T-helper 1 cell treated with Interleukin-12 subunit alpha and Interleukin-12 subunit beta and Interleukin-4 antibody, amounts not matched to agents 30 μg/mL and 1 μg/mL, for 36 hours (primary cell): Measurements from ENCODE around the gene ZNF574.

Experiments
- H3K27ac Mint-ChIP-seq: one replicate; pipeline ENCODE4 v1.8.0; 2021; ENCODE audit warnings: mild to moderate bottlenecking, mixed read lengths
- H3K27me3 Mint-ChIP-seq: one replicate; pipeline ENCODE4 v1.8.0; 2021; ENCODE audit warnings: low read depth, mixed read lengths
- H3K36me3 Mint-ChIP-seq: one replicate; pipeline ENCODE4 v1.8.0; 2021; ENCODE audit warnings: low read depth, mixed read lengths
- H3K4me1 Mint-ChIP-seq: one replicate; pipeline ENCODE4 v1.8.0; 2021; ENCODE audit warnings: low read depth, mixed read lengths
- H3K4me3 Mint-ChIP-seq: one replicate; pipeline ENCODE4 v1.8.0; 2021; ENCODE audit warnings: mild to moderate bottlenecking, moderate library complexity, mixed read lengths
- H3K9me3 Mint-ChIP-seq: one replicate; pipeline ENCODE4 v1.8.0; 2021; ENCODE audit warnings: mixed read lengths

The ZNF574 gene

DNA sequence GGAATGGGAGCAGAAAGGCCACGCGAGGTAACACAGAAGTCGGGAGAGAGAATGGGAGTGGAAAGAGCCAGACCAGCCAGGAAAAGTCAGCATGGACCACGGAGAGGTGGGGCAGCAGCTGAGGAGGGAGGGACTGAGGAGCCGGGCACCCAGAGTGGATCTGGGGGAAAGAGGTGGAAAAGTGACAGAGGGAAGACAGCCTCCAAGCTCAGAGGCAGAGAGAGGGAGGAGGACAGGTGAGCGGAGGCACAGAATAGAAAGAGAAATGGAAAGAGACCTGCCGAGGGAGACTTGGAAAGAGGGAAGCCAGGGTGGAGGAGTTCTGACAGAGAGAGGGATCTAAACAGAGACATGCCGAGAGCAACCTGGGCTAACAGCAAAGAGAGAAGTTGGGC is 7.6 kb upstream of the ZNF574 start:
- Mint-ChIP-seq H3K4me3 (no peak overlapping the region), H3K9me3 (no peaks in the 10 kb centered on the region), H3K27ac (no peak overlapping the region), H3K4me1 (peaks cover 4% of the 10 kb centered on the region), H3K36me3 (no peaks in the 10 kb centered on the region), H3K27me3 (peaks cover 7% of the 10 kb centered on the region)

DNA sequence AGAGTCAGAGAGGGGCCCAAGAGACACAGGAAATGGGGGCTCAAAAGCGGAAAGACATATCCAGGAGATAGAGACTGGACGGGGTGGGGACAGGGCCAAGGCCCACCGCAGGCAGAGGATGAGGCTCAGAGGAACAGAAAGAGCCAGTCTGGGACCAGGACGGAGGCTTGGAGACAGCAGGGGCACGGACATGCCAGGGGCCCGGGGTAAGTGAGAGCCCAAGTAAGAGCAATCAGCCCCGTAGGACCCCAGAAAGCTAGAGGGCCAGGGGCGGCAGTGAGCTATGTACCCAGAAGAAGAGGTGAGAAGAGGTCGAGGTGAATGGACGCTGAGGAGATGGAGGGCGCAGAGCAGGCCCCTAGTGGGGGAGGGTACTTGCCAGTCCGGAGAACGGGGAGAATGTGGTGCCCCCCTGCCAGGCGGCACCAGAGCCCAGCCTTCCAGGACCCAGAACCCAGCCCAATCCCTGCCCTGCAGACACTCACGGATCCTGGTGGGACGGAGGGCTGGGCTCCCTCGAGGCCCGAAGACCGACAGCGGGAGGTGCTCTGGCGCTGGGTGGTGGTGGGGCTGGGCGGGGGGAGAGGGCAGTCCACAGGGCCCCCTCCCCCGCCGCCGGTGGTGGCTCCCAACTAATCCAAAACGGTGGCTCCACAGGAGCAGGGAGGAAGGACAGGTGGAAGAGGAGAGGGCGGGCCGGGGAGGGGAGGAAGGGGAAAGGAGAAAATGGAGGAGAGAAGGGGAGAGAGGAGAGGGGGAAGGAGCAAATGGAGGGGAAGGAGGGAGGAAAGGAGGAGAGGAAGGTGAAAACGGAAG is 7.0 kb upstream of the ZNF574 start:
- Mint-ChIP-seq H3K4me1 (peaks cover 4% of the 10 kb centered on the region), H3K9me3 (no peaks in the 10 kb centered on the region), H3K27me3 (peaks cover 7% of the 10 kb centered on the region), H3K27ac (no peak overlapping the region), H3K36me3 (no peaks in the 10 kb centered on the region), H3K4me3 (no peak overlapping the region)

DNA sequence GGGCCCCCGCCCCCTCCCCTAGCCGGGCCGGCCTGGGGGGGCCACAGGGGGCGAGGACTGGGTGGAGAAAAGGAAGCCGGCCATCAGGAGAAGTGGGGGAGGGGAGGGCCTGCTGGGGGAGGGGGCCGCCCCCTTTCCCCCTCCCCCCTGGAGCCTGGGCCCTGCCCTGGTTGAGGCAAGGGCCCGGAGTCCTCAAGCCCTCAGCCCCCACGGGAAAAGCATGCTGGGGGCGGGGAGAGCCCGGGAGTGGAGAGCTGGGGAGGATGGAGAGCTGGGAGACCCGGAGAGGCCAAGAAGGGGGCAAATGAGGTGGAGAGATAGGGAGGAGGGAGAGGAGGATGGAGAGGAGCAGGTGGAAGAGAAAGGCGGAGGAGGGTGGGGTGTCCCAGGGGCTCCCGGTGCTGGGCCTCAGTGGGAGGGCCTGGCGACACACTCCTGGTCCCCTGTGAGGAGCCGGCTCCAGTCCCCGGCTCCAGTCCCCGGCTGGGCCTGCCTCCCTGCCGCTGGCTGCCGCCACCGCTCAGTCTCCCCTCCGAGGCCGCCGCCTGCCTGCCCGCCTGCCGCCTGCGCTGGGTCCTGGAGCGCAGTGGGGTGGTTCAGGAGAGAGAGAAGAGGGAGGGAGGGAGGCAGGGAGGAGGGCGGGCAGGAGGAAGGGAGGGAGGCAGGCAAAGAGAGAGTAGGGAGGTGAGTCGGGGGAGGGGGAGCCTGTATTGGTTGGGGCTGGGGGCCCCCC is 6.2 kb upstream of the ZNF574 start, which contains the start of gene GRIK5:
Gene GRIK5, minus strand, starts transcription at position 588 of the 733 bp plus-strand sequence. CDS start 4,436 bp downstream, outside the sequence.
- peaks cover 7% of the 10 kb centered on the region for H3K4me1 Mint-ChIP-seq
- no peak within 1 kb of the TSS for H3K4me3 Mint-ChIP-seq
- H3K36me3 Mint-ChIP-seq = no peaks in the 10 kb centered on the region
- peak within 1 kb of the TSS; percentile 32 for H3K27ac Mint-ChIP-seq
- H3K27me3 Mint-ChIP-seq = peaks cover 7% of the 10 kb centered on the region
- H3K9me3 Mint-ChIP-seq = no peaks in the 10 kb centered on the region

DNA sequence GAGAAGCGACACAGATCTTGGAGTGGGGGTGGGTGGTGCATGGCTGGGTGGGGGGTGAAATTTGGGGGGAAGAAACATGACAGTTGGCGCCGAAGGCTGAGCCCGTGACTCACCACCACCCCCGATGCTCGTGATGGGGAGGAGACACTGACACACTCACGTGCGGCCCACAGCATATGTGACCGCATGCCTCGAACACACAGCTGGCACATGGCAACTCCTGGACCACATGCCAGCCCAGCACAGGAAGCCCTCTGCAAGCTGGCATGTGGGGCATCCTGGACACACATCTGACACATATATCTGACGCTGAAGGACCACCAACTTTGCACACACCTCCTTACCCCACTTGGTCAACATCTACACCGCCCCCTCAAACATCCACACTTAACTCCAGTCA is 4.7 kb upstream of the ZNF574 start:
- Mint-ChIP-seq H3K27me3 (peaks cover 7% of the 10 kb centered on the region), H3K4me1 (peaks cover 15% of the 10 kb centered on the region), H3K36me3 (peaks cover 3% of the 10 kb centered on the region), H3K27ac (no peak overlapping the region), H3K9me3 (no peaks in the 10 kb centered on the region), H3K4me3 (no peak overlapping the region)

DNA sequence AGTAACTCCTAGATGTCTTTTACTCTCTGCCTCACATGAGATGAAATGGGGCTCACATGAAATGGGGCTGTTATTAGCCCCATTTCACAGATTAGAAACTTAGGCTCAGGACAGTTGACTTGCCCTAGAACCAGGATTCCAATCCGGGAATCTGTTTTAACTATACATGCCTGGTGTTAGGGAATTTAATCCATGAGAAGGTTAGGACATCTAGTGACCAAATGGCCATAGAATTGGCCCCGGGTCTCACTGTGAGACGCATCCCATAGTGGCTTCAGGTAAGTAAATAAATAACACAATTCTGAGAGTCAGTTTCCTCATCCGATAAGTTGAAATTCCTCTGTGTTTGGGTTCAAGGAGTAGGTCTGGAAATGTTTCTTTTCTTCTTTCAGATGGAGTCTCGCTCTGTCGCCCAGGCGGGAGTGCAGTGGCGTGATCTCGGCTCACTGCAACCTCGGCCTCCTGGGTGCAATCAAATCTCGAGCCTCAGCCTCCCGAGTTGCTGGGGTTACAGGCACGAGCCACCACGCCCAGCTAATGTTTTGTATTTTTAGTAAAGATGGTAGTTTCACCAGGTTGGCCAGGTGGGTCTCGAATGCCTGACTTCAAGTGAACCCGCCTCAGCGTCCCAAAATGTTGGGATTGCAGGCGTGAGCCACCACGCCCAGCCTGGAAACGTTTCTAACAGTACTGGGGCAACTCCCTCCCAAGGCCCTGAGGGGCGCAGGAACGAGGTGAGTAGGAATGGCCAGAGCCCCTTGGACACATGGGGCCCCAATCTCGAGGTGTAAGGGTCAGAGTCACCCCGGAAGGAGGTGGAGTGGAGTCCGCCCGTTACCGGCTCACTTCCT is 1.2 kb upstream of the ZNF574 start:
- Mint-ChIP-seq H3K9me3 (no peaks in the 10 kb centered on the region), H3K27me3 (peaks cover 7% of the 10 kb centered on the region), H3K36me3 (peaks cover 12% of the 10 kb centered on the region), H3K27ac (peak overlapping the region; percentile 100), H3K4me3 (peak overlapping the region; percentile 97), H3K4me1 (peaks cover 40% of the 10 kb centered on the region)

DNA sequence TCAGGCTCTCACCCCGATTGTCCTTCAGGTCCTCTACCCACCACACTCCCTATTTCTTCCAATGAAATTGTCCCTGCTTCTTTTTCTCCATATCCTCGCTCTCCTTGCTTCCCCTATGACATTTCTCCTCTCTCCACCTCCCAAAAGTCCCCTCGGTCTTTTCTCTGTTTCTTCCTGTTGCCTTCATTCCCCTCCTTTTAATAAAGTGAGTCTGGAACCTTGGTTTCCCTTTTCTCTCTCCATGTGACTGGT is 676 bp upstream of the ZNF574 start:
- H3K4me1 Mint-ChIP-seq = peaks cover 40% of the 10 kb centered on the region
- H3K36me3 Mint-ChIP-seq = peaks cover 12% of the 10 kb centered on the region
- H3K27me3 Mint-ChIP-seq = peaks cover 7% of the 10 kb centered on the region
- peak overlapping the region; percentile 97 for H3K4me3 Mint-ChIP-seq
- H3K9me3 Mint-ChIP-seq = no peaks in the 10 kb centered on the region
- peak overlapping the region; percentile 100 for H3K27ac Mint-ChIP-seq

DNA sequence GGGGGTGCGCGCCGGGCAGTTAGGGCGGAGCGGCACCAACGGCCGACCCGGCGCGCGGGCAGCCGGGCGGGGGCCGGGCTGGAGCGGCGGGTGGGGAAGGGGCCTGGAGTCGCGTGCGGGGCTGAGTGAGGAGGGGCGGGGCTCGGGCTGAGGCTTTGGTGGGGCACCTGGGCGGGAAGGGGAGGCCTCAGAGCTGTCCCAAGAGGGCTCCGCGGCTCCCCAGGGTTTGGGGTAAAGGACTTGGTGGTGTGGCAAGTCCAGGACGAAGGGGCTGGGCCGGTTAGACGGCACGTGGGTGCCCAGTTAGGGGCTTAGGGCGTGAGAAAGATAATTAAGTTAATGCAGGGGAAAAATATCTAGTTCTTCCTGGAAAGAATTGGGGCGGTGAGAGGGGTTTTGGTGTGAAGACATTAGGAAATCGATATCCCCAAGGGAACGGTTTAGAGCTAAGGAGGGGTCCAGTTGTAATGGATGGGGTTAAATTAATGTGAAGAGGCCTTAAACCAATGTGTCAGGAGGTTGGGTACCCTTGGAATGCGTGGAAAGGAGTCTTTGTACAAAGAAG is 496 bp downstream of the ZNF574 start:
- peaks cover 39% of the 10 kb centered on the region for H3K4me1 Mint-ChIP-seq
- H3K36me3 Mint-ChIP-seq = peaks cover 17% of the 10 kb centered on the region
- no peaks in the 10 kb centered on the region for H3K9me3 Mint-ChIP-seq
- peak overlapping the region; percentile 94 for H3K4me3 Mint-ChIP-seq
- no peaks in the 10 kb centered on the region for H3K27me3 Mint-ChIP-seq
- peak overlapping the region; percentile 88 for H3K27ac Mint-ChIP-seq

DNA sequence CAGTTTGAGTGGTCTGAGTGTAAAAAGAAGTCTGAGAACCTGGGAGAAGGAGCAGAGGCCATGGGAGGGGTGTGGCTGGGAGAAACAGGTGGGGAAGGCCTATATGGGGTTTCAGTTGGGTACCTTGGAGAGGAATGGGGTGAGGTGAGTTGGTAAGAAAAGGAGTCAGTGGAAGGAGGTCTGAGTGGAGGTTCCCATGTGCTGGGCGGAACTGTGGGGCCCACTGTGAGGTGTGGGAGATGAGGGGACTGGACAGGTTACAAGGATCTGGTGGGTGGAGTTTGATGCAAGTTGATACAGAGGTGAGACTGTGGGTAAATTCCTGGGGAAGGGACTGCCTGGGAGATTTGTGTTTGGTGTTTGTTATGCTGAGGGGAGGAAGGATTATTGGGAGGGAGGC is 2.1 kb downstream of the ZNF574 start:
- Mint-ChIP-seq H3K27me3 (no peaks in the 10 kb centered on the region), H3K36me3 (peaks cover 21% of the 10 kb centered on the region), H3K4me3 (peak overlapping the region; percentile 94), H3K4me1 (peaks cover 42% of the 10 kb centered on the region), H3K27ac (peak overlapping the region; percentile 71), H3K9me3 (no peaks in the 10 kb centered on the region)

DNA sequence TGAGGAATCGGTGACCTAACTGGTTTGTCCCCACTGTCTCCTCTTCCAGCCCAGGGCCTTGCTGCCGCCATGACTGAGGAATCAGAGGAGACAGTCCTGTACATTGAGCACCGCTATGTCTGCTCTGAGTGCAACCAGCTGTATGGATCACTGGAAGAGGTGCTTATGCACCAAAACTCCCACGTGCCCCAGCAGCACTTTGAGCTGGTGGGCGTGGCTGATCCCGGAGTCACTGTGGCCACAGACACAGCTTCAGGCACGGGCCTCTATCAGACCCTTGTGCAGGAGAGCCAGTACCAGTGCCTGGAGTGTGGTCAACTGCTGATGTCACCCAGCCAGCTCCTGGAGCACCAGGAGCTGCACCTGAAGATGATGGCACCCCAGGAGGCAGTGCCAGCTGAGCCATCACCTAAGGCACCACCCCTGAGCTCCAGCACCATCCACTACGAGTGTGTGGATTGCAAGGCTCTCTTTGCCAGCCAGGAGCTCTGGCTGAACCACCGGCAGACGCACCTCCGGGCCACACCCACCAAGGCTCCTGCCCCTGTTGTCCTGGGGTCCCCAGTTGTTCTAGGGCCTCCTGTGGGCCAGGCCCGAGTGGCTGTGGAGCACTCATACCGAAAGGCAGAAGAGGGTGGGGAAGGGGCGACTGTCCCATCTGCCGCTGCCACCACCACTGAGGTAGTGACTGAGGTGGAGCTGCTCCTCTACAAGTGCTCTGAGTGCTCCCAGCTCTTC is 2.7 kb downstream of the ZNF574 start:
- Mint-ChIP-seq H3K27me3 (no peaks in the 10 kb centered on the region), H3K4me3 (peak overlapping the region; percentile 94), H3K27ac (no peak overlapping the region), H3K4me1 (peaks cover 42% of the 10 kb centered on the region), H3K36me3 (peaks cover 21% of the 10 kb centered on the region), H3K9me3 (no peaks in the 10 kb centered on the region)

DNA sequence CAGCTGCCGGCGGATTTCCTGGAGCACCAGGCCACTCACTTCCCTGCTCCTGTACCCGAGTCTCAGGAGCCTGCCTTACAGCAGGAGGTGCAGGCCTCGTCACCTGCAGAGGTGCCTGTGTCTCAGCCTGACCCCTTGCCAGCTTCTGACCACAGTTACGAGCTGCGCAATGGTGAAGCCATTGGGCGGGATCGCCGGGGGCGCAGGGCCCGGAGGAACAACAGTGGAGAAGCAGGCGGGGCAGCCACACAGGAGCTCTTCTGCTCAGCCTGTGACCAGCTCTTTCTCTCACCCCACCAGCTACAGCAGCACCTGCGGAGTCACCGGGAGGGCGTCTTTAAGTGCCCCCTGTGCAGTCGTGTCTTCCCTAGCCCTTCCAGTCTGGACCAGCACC is 3.3 kb downstream of the ZNF574 start:
- H3K4me1 Mint-ChIP-seq = peaks cover 42% of the 10 kb centered on the region
- no peak overlapping the region for H3K27ac Mint-ChIP-seq
- no peaks in the 10 kb centered on the region for H3K27me3 Mint-ChIP-seq
- no peaks in the 10 kb centered on the region for H3K9me3 Mint-ChIP-seq
- peaks cover 24% of the 10 kb centered on the region for H3K36me3 Mint-ChIP-seq
- no peak overlapping the region for H3K4me3 Mint-ChIP-seq

DNA sequence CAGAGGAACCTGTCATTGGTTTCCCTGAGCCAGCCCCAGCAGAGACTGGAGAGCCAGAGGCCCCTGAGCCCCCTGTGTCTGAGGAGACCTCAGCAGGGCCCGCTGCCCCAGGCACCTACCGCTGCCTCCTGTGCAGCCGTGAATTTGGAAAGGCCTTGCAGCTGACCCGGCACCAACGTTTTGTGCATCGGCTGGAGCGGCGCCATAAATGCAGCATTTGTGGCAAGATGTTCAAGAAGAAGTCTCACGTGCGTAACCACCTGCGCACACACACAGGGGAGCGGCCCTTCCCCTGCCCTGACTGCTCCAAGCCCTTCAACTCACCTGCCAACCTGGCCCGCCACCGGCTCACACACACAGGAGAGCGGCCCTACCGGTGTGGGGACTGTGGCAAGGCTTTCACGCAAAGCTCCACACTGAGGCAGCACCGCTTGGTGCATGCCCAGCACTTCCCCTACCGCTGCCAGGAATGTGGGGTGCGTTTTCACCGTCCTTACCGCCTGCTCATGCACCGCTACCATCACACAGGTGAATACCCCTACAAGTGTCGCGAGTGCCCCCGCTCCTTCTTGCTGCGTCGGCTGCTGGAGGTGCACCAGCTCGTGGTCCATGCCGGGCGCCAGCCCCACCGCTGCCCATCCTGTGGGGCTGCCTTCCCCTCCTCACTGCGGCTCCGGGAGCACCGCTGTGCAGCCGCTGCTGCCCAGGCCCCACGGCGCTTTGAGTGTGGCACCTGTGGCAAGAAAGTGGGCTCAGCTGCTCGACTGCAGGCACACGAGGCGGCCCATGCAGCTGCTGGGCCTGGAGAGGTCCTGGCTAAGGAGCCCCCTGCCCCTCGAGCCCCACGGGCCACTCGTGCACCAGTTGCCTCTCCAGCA is 4.2 kb downstream of the ZNF574 start:
- H3K9me3 Mint-ChIP-seq = no peaks in the 10 kb centered on the region
- no peak overlapping the region for H3K27ac Mint-ChIP-seq
- peaks cover 40% of the 10 kb centered on the region for H3K4me1 Mint-ChIP-seq
- peaks cover 24% of the 10 kb centered on the region for H3K36me3 Mint-ChIP-seq
- no peak overlapping the region for H3K4me3 Mint-ChIP-seq
- no peaks in the 10 kb centered on the region for H3K27me3 Mint-ChIP-seq

DNA sequence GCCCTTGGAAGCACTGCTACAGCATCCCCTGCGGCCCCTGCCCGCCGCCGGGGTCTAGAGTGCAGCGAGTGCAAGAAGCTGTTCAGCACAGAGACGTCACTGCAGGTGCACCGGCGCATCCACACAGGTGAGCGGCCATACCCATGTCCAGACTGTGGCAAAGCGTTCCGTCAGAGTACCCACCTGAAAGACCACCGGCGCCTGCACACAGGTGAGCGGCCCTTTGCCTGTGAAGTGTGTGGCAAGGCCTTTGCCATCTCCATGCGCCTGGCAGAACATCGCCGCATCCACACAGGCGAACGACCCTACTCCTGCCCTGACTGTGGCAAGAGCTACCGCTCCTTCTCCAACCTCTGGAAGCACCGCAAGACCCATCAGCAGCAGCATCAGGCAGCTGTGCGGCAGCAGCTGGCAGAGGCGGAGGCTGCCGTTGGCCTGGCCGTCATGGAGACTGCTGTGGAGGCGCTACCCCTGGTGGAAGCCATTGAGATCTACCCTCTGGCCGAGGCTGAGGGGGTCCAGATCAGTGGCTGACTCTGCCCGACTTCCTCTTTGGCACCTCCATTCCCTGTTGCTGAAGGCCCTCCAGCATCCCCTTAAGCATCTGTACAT is 4.9 kb downstream of the ZNF574 start:
- Mint-ChIP-seq H3K27me3 (no peaks in the 10 kb centered on the region), H3K4me3 (no peak overlapping the region), H3K36me3 (peaks cover 20% of the 10 kb centered on the region), H3K4me1 (peaks cover 34% of the 10 kb centered on the region), H3K27ac (no peak overlapping the region), H3K9me3 (no peaks in the 10 kb centered on the region)
